Measurements from ENCODE around the gene PPP2R5E.
"Not testable (repeated sequence)": the region's sequence is repeated elsewhere in the genome, so short reads cannot be mapped to it uniquely, and the experiment has no call there.

PPP2R5E gene

GRCh38 chr14:63371613-63372012, 171.6 kb downstream of the PPP2R5E start:
- DNase-seq (ENCODE audit: low spot score) = not testable (repeated sequence)

GRCh38 chr14:63371033-63371432, 172.1 kb downstream of the PPP2R5E start:
- no peak for DNase-seq (ENCODE audit: low spot score)

- no peak for DNase-seq (ENCODE audit: low spot score)
Observed at GRCh38 chr14:63367742-63368364, 175.3 kb downstream of the PPP2R5E start.

GRCh38 chr14:63362389-63362819, 180.8 kb downstream of the PPP2R5E start:
- DNase-seq (ENCODE audit: low spot score) = no peak

GRCh38 chr14:63361790-63362189, 181.4 kb downstream of the PPP2R5E start:
- DNase-seq (ENCODE audit: low spot score) = no peak

GRCh38 chr14:63357841-63358240, 185.3 kb downstream of the PPP2R5E start:
- no peak for DNase-seq (ENCODE audit: low spot score)

GRCh38 chr14:63345826-63346225, 197.4 kb downstream of the PPP2R5E start:
- DNase-seq (ENCODE audit: low spot score) = no peak

- no peak for DNase-seq (ENCODE audit: low spot score)
Observed at GRCh38 chr14:63344336-63344735, 198.8 kb downstream of the PPP2R5E start.

GRCh38 chr14:63343878-63344277, 199.3 kb downstream of the PPP2R5E start:
- DNase-seq (ENCODE audit: low spot score) = no peak

GRCh38 chr14:63342371-63342770, 200.8 kb downstream of the PPP2R5E start:
- no peak for DNase-seq (ENCODE audit: low spot score)

- DNase-seq (ENCODE audit: low spot score) = no peak
Observed at GRCh38 chr14:63328787-63329737, 214.1 kb downstream of the PPP2R5E start.

GRCh38 chr14:63326840-63327239, 216.3 kb downstream of the PPP2R5E start:
- no peak for DNase-seq (ENCODE audit: low spot score)

- no peak for DNase-seq (ENCODE audit: low spot score)
Observed at GRCh38 chr14:63322897-63323573, 220.1 kb downstream of the PPP2R5E start.

GRCh38 chr14:63322472-63322871, 220.7 kb downstream of the PPP2R5E start:
- no peak for DNase-seq (ENCODE audit: low spot score)

Measured in iPS-NIHi11 (cell line).